Heart right ventricle (tissue), 16 donors: Measurements from ENCODE around the gene EPN1. TPM values are rescaled to one million over a fixed set of nuclear protein-coding genes. Genes with fewer than 3 reads are reported as not detected.
"Not testable (repeated sequence)": the region's sequence is repeated elsewhere in the genome, so short reads cannot be mapped to it uniquely, and the experiment has no call there.

Experiments
- ATAC-seq, 8 donors: fragments of 200-7000 bp; cut with Tn5 transposase; one replicate each; pipeline ENCODE4 v1.9.1; 2020; ENCODE audit warnings: mild to moderate bottlenecking in 8 of 8, moderate library complexity in 8 of 8, moderate number of reproducible peaks in 1 of 8
- DNase-seq, 2 donors: peaks; one replicate each; pipeline ENCODE4 v3.0.0-alpha.2; 2020
- H3K27ac ChIP-seq, 10 donors: fragments of 200-600 bp; sonication (generic) in 2 of 10; one replicate each; pipeline versions ENCODE4 v1.5.0 to v1.8.0; 2020 to 2022; ENCODE audit warnings: mild to moderate bottlenecking in 3 of 10
- H3K27me3 ChIP-seq, 7 donors: fragments of 200-600 bp; one replicate each; pipeline ENCODE4 v1.8.0; 2021 to 2022; ENCODE audit warnings: mild to moderate bottlenecking in 2 of 7
- H3K36me3 ChIP-seq, 9 donors: fragments of 200-600 bp; sonication (generic) in 1 of 9; one replicate each; pipeline versions ENCODE4 v1.5.0 to v1.8.0; 2020 to 2022; ENCODE audit warnings: mild to moderate bottlenecking in 2 of 9
- H3K4me1 ChIP-seq, 9 donors: fragments of 200-600 bp; sonication (generic) in 1 of 9; one replicate each; pipeline versions ENCODE4 v1.5.0 to v1.8.0; 2020 to 2022; ENCODE audit warnings: mild to moderate bottlenecking in 4 of 9
- H3K4me3 ChIP-seq, 10 donors: fragments of 200-600 bp; sonication (generic) in 2 of 10; one replicate each; pipeline versions ENCODE4 v1.5.0 to v1.8.0; 2020 to 2022; ENCODE audit warnings: mild to moderate bottlenecking in 7 of 10, moderate library complexity in 2 of 10
- H3K9me3 ChIP-seq, 11 donors: fragments of 200-600 bp in 10 of 11; sonication (generic) in 2 of 11; one replicate each; pipeline versions ENCODE4 v1.5.0 to v1.8.0; 2013 to 2022; ENCODE audit warnings: mild to moderate bottlenecking in 2 of 11, control low read depth in 1 of 11, moderate library complexity in 1 of 11
- WGBS, 2 donors: extraction: QIAGEN DNeasy Blood & Tissue Kit; methylation state at CpG; one replicate each; pipeline ENCODE4 v1.1.7; 2013; ENCODE audit warnings: inconsistent platforms in 1 of 2; 5-methylcytosine and 5-hydroxymethylcytosine counted together
- intact Hi-C, 10 donors: fragments of 100-400 bp; cut with DNase I; formaldehyde crosslinking; loops; one replicate each; pipeline versions ENCODE4 v1.11.1 to v1.14.2; 2022
- polyA plus RNA-seq, 2 donors: library from polyadenylated mRNA; stranded (reverse); fragments of 200-250 nt; gene quantifications; one replicate each; pipeline ENCODE4 v1.2.3, GENCODE V29; 2013
- total RNA-seq, 10 donors: library from RNA; stranded (reverse); fragmentation: NEBNext Ultra II Directional in 3 of 10; extraction: Animal tissue kit (Norgen Biotek cat#: 25700) in 3 of 10; gene quantifications; one replicate each; pipeline versions ENCODE4 v1.2.1 to v1.2.4, GENCODE V29; 2021 to 2023
- TF ChIP-seq, protein P1 (sequence below), 9 donors: fragments of 200-600 bp; sonication (generic) in 2 of 9; IDR thresholded peaks; one replicate each; pipeline versions ENCODE4 v1.5.0 to v1.8.0; 2021 to 2022; ENCODE audit warnings: antibody characterized with exemption in 9 of 9, mild to moderate bottlenecking in 5 of 9, moderate library complexity in 1 of 9
- donor health status: Arrhythmogenic right ventricular cardiomyopathy.
- donor health status: ischemic (EF 13 %, LVEDD 7.1; RV severe dilation, severe dysfunction).
- donor health status: healthy with polysubstance abuse.
- donor health status: DM: no; HTN: yes; CAD: no.
- donor health status: DM: no; HTN: no; CAD: no.
- donor health status: ischemic (EF 25% LVEDD 6.9; RV normal size, moderate dysfunction).
- donor health status: ischemic (EF 25% LVEDD 5.7; RV mildly dilated, moderate dysfunction).
- donor health status: healthy.
- donor health status: DM: yes; HTN: yes; CAD: no.
- donor health status: Ischemic cardiomyopathy.
- donor health status: ischemic (EF 35%, LVEDD 5.7; RV mildly dilated, moderate dysfunction).
- donor health status: nonischemic (EF 11% LVEDD 7.7; RV severe dilation, severe dysfunction).
- donor health status: DM: yes; HTN: yes; CAD: no.
- donor health status: PGD.
- donor health status: ischemic (EF 29% LVEDD 5.4; RV normal size, mild dysfunction).
- donor health status: nonischemic (EF 23%, LVEDD 6.1; RV moderate dilation, normal function).

EPN1 gene
- total and polyA plus RNA-seq, 12 donors = 127 to 305 (median 138) TPM

GRCh38 chr19:55712804-55713631 lies 38.0 kb downstream of the EPN1 start:
- H3K27ac ChIP-seq = no peak overlapping the region
- WGBS, 2 donors = 78 to 79% methylated on average over 2 of the region's 3 CpGs
- H3K36me3 ChIP-seq = no peaks in the 10 kb centered on the region
- no peaks in the 10 kb centered on the region for H3K9me3 ChIP-seq
- peaks cover 0 to 52% (median 34%) of the 10 kb centered on the region in 7 donors for H3K27me3 ChIP-seq
- H3K4me1 ChIP-seq = no peaks in the 10 kb centered on the region
- H3K4me3 ChIP-seq = no peak overlapping the region
- ATAC-seq (no peak), DNase-seq (no peak)
- intact Hi-C loops = no loop called here
- TF ChIP-seq, protein P1, sequence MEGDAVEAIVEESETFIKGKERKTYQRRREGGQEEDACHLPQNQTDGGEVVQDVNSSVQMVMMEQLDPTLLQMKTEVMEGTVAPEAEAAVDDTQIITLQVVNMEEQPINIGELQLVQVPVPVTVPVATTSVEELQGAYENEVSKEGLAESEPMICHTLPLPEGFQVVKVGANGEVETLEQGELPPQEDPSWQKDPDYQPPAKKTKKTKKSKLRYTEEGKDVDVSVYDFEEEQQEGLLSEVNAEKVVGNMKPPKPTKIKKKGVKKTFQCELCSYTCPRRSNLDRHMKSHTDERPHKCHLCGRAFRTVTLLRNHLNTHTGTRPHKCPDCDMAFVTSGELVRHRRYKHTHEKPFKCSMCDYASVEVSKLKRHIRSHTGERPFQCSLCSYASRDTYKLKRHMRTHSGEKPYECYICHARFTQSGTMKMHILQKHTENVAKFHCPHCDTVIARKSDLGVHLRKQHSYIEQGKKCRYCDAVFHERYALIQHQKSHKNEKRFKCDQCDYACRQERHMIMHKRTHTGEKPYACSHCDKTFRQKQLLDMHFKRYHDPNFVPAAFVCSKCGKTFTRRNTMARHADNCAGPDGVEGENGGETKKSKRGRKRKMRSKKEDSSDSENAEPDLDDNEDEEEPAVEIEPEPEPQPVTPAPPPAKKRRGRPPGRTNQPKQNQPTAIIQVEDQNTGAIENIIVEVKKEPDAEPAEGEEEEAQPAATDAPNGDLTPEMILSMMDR (IDR thresholded peaks at IDR 0.05) = no peak

DNA sequence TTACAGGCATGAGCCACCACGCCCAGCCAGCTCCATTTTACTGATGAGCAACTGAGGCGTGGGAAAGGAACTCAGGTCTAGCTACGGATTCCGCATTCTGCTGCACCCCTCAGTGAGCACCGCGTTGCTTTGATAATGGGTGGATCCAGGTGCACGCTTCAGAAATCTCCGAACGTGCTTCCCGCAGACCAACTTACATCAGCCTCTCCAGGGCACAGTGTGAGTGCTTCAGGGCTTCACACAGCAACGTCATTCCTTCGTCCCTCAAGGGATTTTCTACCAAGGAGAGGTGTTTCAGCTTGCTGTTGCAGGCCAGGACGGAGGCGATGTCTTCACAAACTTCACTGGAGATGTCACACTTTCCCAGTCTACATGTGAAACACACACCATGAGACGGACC lies 41.5 kb downstream of the EPN1 start:
- Histone ChIP-seq H3K27me3 (peaks cover 0 to 79% (median 65%) of the 10 kb centered on the region in 7 donors), H3K4me3 (no peak overlapping the region), H3K4me1 (no peaks in the 10 kb centered on the region), H3K27ac (no peak overlapping the region), H3K9me3 (peaks cover 0 to 9% (median 2%) of the 10 kb centered on the region in 11 donors), H3K36me3 (no peaks in the 10 kb centered on the region)
- 78 to 85% methylated on average over 15 of the region's 15 CpGs for WGBS, 2 donors
- TF ChIP-seq, protein P1 (IDR thresholded peaks at IDR 0.05) = no peak
- DNase-seq (no peak), ATAC-seq (no peak)
- intact Hi-C loops = no loop called here

DNA sequence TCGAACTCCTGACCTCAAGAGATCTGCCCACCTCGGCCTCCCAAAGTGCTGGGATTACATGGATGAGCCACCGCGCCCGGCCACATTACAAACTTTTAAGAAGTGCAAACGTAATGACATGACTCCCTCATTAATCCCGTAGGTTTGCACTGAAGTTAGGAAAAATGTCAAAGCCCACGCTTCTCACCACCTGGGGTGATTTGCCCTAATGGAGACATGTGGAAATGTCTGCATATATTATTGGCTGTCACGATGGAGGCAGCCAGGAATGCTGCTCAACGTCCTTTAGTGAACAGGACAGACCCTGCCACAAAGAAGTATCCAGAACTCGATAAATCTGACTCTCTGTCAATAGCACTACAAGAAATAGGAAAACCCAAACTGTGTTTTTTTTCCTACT lies 42.2 kb downstream of the EPN1 start:
- 58 to 70% methylated on average over 11 of the region's 11 CpGs for WGBS, 2 donors
- H3K36me3 ChIP-seq = no peaks in the 10 kb centered on the region

DNA sequence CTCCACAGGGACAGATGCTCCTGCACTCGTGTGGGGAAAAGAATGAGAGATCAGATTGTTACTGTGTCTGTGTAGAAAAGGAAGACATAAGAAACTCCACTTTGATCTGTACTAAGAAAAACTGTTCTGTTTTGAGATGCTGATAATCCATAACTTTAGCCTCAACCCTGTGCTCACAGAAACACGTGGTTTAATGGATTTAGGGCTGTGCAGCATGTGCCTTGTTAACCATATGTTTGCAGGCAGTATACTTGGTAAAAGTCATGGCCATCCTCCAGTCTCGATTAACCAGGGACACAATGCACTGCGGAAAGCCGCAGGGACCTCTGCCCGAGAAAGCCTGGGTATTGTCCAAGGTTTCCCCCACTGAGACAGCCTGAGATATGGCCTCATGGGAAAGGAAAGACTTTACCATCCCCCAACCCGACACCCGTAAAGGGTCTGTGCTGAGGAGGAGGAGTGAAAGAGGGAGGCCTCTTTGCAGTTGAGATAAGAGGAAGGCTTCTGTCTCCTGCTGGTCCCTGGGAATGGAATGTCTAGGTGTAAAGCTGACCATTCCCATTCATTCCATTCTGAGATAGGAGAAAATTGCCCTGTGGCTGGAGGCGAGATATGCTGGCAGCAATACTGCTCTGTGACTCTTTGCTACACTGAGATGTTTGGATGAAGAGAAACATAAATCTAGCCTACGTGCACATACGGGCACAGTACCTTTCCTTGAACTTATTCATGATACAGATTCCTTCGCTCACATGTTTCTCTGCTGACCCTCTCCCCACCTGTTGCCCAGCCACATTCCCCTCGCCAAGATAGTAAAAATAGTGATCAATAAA lies 43.1 kb downstream of the EPN1 start:
- H3K36me3 ChIP-seq, intact Hi-C loops, H3K4me3 ChIP-seq, H3K27ac ChIP-seq, DNase-seq, H3K4me1 ChIP-seq, ATAC-seq: not testable (repeated sequence)
- WGBS, 2 donors = 17 to 24% methylated on average over 13 of the region's 13 CpGs
- H3K9me3 ChIP-seq = peaks cover 0 to 20% (median 5%) of the 10 kb centered on the region in 11 donors
- H3K27me3 ChIP-seq = peaks cover 0 to 83% (median 69%) of the 10 kb centered on the region in 7 donors

More for the DNA sequence above, 42.2 kb downstream of the EPN1 start:
- Histone ChIP-seq H3K27ac (no peak overlapping the region), H3K27me3 (peaks cover 0 to 79% (median 69%) of the 10 kb centered on the region in 7 donors), H3K4me1 (no peaks in the 10 kb centered on the region), H3K4me3 (no peak overlapping the region), H3K9me3 (peaks cover 0 to 15% (median 5%) of the 10 kb centered on the region in 11 donors)
- TF ChIP-seq, protein P1 (IDR thresholded peaks at IDR 0.05) = no peak
- ATAC-seq (no peak), DNase-seq (no peak)
- intact Hi-C loops = no loop called here
